ENCODE measurements around the gene TSC1.

GRCh38 chr9:132881826-132882225, 62.6 kb downstream of the TSC1 start:
- TF ChIP-seq CTCF (IDR thresholded peaks at IDR 0.05): no peak
- no peak for TF ChIP-seq POLR2A (IDR thresholded peaks at IDR 0.05)
